Measurements from ENCODE around the gene MORN1.

MORN1 gene

GRCh38 chr1:2316451-2316961, 74.8 kb downstream of the MORN1 start:
- DNase-seq, result no peak

- no peak for DNase-seq
These were observed 75.5 kb downstream of the MORN1 start for GRCh38 chr1:2315674-2316450.

GRCh38 chr1:2314803-2315673, 76.3 kb downstream of the MORN1 start:
- peak; percentile 74 to 77 for DNase-seq

- peak in 1 of 2 donors; percentile 36 for DNase-seq
These were observed 77.0 kb downstream of the MORN1 start for GRCh38 chr1:2314273-2314802.

GRCh38 chr1:2313651-2314261, 77.6 kb downstream of the MORN1 start:
- DNase-seq, result no peak

GRCh38 chr1:2312515-2313301, 78.6 kb downstream of the MORN1 start:
- no peak for DNase-seq

GRCh38 chr1:2312160-2312514, 79.2 kb downstream of the MORN1 start:
- DNase-seq, result no peak

GRCh38 chr1:2311184-2312032, 79.9 kb downstream of the MORN1 start:
- peak; percentile 62 to 65 for DNase-seq

- DNase-seq, result no peak
These were observed 80.8 kb downstream of the MORN1 start for GRCh38 chr1:2310332-2311183.

- DNase-seq, result no peak
These were observed 82.5 kb downstream of the MORN1 start for GRCh38 chr1:2308844-2309243.

GRCh38 chr1:2307972-2308371, 83.4 kb downstream of the MORN1 start:
- no peak for DNase-seq

- no peak for DNase-seq
These were observed 84.2 kb downstream of the MORN1 start for GRCh38 chr1:2307064-2307605.

GRCh38 chr1:2306151-2306978, 85.0 kb downstream of the MORN1 start:
- no peak for DNase-seq

- peak in 1 of 2 donors; percentile 47 for DNase-seq
These were observed 86.3 kb downstream of the MORN1 start for GRCh38 chr1:2304921-2305681.

- DNase-seq, result no peak
These were observed 87.1 kb downstream of the MORN1 start for GRCh38 chr1:2304282-2304681.

GRCh38 chr1:2303781-2304180, 87.6 kb downstream of the MORN1 start:
- no peak for DNase-seq

- DNase-seq, result no peak
These were observed 88.2 kb downstream of the MORN1 start for GRCh38 chr1:2303016-2303775.
